Vagina (tissue), 2 donors: ENCODE results near the gene LARP1. TPM values are rescaled to one million over a fixed set of nuclear protein-coding genes. Genes with fewer than 3 reads are reported as not detected.

Source experiments
- DNase-seq, 2 donors: peaks; one replicate each; pipeline ENCODE4 v3.0.0-alpha.2; 2017; ENCODE audit errors: extremely low spot score in 2 of 2
- H3K27ac ChIP-seq: fragments of 200-600 bp; sonication (generic); one replicate; pipeline ENCODE4 v1.5.1; 2019
- H3K27me3 ChIP-seq: fragments of 200-600 bp; sonication (generic); one replicate; pipeline ENCODE4 v1.5.1; 2019
- H3K36me3 ChIP-seq, 2 donors: fragments of 200-600 bp; sonication (generic); one replicate each; pipeline ENCODE4 v1.5.1; 2017 to 2019
- H3K4me1 ChIP-seq: fragments of 200-600 bp; sonication (generic); one replicate; pipeline ENCODE4 v1.5.1; 2019
- H3K4me3 ChIP-seq, 2 donors: fragments of 200-600 bp; sonication (generic); 1 replicate in 1 of 2; 2 replicates in 1 of 2; pipeline ENCODE4 v1.5.1; 2016 to 2019
- H3K9me3 ChIP-seq: fragments of 200-600 bp; sonication (generic); one replicate; pipeline ENCODE4 v1.5.1; 2019
- POLR2A ChIP-seq, 2 donors: fragments of 450-650 bp; IDR thresholded peaks; one replicate each; pipeline ENCODE4 v1.6.1; 2017; ENCODE audit warnings: antibody characterized with exemption in 2 of 2, mild to moderate bottlenecking in 2 of 2, moderate library complexity in 2 of 2
- POLR2AphosphoS5 ChIP-seq, 2 donors: sonication (generic); formaldehyde crosslinking; IDR thresholded peaks; one replicate each; pipeline ENCODE4 v1.9.0; 2017; ENCODE audit warnings: antibody characterized with exemption in 2 of 2, mild to moderate bottlenecking in 2 of 2, low read depth in 1 of 2; ENCODE audit not compliant: insufficient read depth in 1 of 2
- intact Hi-C: fragments of 100-400 bp; cut with DNase I; formaldehyde crosslinking; loops from one replicate; pipeline ENCODE4 v1.15.1; 2023
- total RNA-seq: library from RNA; depleted of rRNA; stranded (reverse); fragments of >200 nt; gene quantifications from one replicate; pipeline ENCODE4 v1.2.3, GENCODE V29; 2016
- TF ChIP-seq, protein P1 (sequence below), 3 experiments: fragments of 450-650 bp in 2 of 3; fragments of 200-600 bp in 1 of 3; sonication (generic) in 1 of 3; IDR thresholded peaks; one replicate each; pipeline ENCODE4 v1.5.1; 2017 to 2019; ENCODE audit warnings: antibody characterized with exemption in 3 of 3, mild to moderate bottlenecking in 2 of 3, moderate library complexity in 2 of 3

Gene LARP1
- total RNA-seq, 1 donor from 2014 or later = 98.0 TPM

GRCh38 chr5:154858972-154859871, 104.0 kb downstream of the LARP1 start:
- no peak for DNase-seq
- Histone ChIP-seq H3K27ac (peak overlapping the region; percentile 98), H3K9me3 (no peaks in the 10 kb centered on the region), H3K36me3 (no peaks in the 10 kb centered on the region), H3K27me3 (no peaks in the 10 kb centered on the region), H3K4me1 (peaks cover 50% of the 10 kb centered on the region), H3K4me3 (peak overlapping the region; percentile 79 to 86)
- intact Hi-C loops = no loop called here
- TF ChIP-seq POLR2AphosphoS5 (IDR thresholded peaks at IDR 0.05; ENCODE audit: insufficient read depth in 1 of 2, low read depth in 1 of 2) (no peak), POLR2A (IDR thresholded peaks at IDR 0.05) (no peak)
- TF ChIP-seq, protein P1, sequence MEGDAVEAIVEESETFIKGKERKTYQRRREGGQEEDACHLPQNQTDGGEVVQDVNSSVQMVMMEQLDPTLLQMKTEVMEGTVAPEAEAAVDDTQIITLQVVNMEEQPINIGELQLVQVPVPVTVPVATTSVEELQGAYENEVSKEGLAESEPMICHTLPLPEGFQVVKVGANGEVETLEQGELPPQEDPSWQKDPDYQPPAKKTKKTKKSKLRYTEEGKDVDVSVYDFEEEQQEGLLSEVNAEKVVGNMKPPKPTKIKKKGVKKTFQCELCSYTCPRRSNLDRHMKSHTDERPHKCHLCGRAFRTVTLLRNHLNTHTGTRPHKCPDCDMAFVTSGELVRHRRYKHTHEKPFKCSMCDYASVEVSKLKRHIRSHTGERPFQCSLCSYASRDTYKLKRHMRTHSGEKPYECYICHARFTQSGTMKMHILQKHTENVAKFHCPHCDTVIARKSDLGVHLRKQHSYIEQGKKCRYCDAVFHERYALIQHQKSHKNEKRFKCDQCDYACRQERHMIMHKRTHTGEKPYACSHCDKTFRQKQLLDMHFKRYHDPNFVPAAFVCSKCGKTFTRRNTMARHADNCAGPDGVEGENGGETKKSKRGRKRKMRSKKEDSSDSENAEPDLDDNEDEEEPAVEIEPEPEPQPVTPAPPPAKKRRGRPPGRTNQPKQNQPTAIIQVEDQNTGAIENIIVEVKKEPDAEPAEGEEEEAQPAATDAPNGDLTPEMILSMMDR (IDR thresholded peaks at IDR 0.05) = no peak

DNA sequence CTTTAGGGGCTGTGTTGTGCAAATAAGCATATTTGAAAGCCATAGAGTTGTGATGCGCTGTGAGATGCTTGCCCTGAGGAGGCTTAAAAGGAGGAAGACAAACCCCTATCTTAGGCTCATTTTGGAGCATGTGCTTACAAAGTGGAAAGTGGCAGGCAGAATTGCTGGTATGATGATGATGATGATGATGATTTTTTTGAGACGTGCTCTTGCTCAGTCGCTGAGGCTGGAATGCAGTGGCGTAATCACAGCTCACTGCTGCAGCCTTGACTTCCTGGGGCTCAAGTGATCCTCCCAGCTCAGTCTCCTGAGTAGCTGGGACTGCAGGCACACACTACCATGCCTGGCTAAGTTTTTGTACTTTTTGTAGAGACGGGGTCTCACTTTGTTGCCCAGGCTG, 104.9 kb downstream of the LARP1 start:
- Histone ChIP-seq H3K27ac (peak overlapping the region; percentile 98), H3K4me3 (peak overlapping the region; percentile 79 to 86), H3K4me1 (peaks cover 50% of the 10 kb centered on the region), H3K9me3 (no peaks in the 10 kb centered on the region), H3K36me3 (peaks cover 0 to 7% of the 10 kb centered on the region in 2 donors), H3K27me3 (no peaks in the 10 kb centered on the region)
- intact Hi-C loops = no loop called here
- no peak for TF ChIP-seq POLR2A (IDR thresholded peaks at IDR 0.05)
- TF ChIP-seq POLR2AphosphoS5 (IDR thresholded peaks at IDR 0.05; ENCODE audit: insufficient read depth in 1 of 2, low read depth in 1 of 2) = no peak
- TF ChIP-seq, protein P1 (IDR thresholded peaks at IDR 0.05) = no peak
- DNase-seq = no peak

GRCh38 chr5:154860765-154861164, 105.6 kb downstream of the LARP1 start:
- TF ChIP-seq, protein P1 (IDR thresholded peaks at IDR 0.05) = no peak
- no peak for TF ChIP-seq POLR2A (IDR thresholded peaks at IDR 0.05)
- TF ChIP-seq POLR2AphosphoS5 (IDR thresholded peaks at IDR 0.05; ENCODE audit: insufficient read depth in 1 of 2, low read depth in 1 of 2) = no peak
- H3K4me1 ChIP-seq = peaks cover 50% of the 10 kb centered on the region
- H3K36me3 ChIP-seq = peaks cover 0 to 14% of the 10 kb centered on the region in 2 donors
- no peaks in the 10 kb centered on the region for H3K9me3 ChIP-seq
- H3K27ac ChIP-seq = peak overlapping the region; percentile 98
- H3K4me3 ChIP-seq = peak overlapping the region; percentile 79 to 86
- DNase-seq = no peak
- intact Hi-C loops = no loop called here
- no peaks in the 10 kb centered on the region for H3K27me3 ChIP-seq

GRCh38 chr5:154861946-154862345, 106.8 kb downstream of the LARP1 start:
- H3K4me1 ChIP-seq = peaks cover 44% of the 10 kb centered on the region

More at GRCh38 chr5:154861946-154862345, 106.8 kb downstream of the LARP1 start:
- intact Hi-C loops = no loop called here
- TF ChIP-seq, protein P1 (IDR thresholded peaks at IDR 0.05) = no peak
- TF ChIP-seq POLR2A (IDR thresholded peaks at IDR 0.05) = no peak
- TF ChIP-seq POLR2AphosphoS5 (IDR thresholded peaks at IDR 0.05; ENCODE audit: insufficient read depth in 1 of 2, low read depth in 1 of 2) = no peak
- no peaks in the 10 kb centered on the region for H3K27me3 ChIP-seq
- H3K9me3 ChIP-seq = no peaks in the 10 kb centered on the region
- peaks cover 0 to 21% of the 10 kb centered on the region in 2 donors for H3K36me3 ChIP-seq
- H3K4me3 ChIP-seq = no peak overlapping the region
- no peak overlapping the region for H3K27ac ChIP-seq
- DNase-seq = no peak
